Midbrain (tissue), 1 donor: ENCODE measurements around the gene NSFL1C.
A peak's percentile ranks its signal among the peaks of the same experiment; 100 is the strongest.

ENCODE experiments used
- DNase-seq: peaks from one replicate; lab custom pipeline; 2025; lab: John Stamatoyannopoulos, UW

Gene NSFL1C

DNA sequence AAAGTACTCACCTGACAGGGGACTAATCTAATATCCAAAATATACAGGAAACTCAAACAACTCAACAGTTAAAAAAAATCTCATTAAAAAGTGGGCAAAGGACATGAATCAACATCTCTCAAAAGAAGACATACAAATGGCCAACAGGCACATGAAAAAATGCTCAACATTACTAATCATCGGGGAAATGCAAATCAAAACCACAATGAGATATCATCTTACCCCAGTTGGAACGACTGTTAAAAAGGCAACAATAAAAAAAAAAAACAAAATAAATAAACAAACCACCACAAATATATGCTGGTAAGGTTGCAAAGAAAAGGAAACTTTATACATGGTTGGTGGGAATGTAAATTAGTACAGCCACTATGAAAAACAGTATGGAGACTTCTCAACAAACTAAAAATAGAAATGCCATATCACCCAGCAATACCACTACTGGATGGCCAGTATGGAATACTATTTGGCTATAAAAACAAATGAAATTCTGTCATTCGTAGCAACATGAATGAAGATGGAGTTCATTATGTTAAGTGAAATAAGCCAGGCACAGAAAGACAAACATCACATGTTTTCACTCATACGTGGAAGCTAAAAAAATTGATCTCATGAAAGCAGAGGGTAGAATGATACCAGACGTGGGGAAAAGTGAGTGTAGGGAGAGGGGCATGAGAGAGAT lies 17.9 kb upstream of the NSFL1C start:
- DNase-seq, result no peak

DNA sequence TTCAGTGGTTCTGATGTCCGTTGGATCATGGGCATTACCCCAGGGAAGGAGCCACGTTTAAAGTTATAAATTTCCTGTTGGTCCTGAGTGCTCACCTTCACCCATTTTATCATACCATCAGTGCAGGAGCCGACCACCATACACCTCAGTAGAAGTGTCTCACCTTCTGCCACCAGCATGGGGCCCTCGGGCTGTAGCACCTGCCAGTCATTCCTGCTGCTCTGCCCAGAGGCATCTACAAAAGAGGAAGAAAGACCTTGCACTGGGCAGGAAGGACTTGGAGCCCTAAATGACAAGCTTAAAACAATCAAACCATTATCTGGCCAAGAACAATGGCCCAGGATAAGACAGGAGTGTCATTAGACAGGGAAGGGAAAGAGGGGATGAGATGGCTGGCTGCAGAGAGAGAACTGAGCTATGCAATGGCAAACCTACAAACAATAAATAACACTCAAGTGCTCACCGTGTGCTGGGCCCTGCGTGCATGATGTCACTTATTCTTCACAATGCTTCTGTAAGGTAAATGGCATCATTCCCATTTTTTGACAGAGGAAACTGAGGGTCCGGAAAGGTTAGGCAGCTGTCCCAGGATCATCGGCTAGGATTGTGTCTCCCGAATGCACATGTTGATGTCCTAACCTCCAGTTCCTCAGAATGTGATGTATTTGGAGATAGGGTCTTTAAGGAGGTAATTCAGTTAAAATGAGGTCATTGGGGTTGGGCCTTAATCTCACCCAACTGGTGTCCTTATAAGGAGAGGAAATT lies 13.4 kb upstream of the NSFL1C start:
- DNase-seq, result no peak

- no peak for DNase-seq
Measured at GRCh38 chr20:1478566-1478965, 11.9 kb upstream of the NSFL1C start.

DNA sequence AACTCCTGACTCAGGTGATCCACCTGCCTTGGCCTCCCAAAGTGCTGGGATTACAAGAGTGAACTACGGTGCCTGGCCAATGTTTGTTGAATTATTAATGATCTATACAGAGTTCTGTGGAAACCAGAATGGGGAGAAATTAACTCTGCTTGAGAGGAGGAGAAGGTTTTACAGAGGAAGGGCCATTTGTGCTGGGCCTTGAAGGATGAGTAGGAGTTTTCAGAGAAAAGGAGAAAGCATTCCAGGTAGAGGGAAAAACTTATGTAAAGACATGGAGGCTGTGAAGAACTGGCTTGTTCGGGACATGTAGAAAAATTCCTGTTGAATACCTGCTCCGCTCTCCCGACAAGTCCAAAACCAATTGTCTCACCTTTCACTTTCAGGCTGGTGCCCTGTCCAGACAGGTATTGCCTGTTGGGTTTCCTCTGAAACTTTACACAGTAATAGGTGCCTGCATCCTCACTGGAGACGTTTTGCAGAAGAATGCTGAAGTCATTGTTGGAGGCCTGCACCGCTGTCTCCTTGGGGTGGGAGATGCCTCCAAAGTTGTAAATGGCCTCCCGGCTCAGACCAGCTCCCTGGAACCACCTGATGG lies 11.3 kb upstream of the NSFL1C start:
- DNase-seq, result no peak

DNA sequence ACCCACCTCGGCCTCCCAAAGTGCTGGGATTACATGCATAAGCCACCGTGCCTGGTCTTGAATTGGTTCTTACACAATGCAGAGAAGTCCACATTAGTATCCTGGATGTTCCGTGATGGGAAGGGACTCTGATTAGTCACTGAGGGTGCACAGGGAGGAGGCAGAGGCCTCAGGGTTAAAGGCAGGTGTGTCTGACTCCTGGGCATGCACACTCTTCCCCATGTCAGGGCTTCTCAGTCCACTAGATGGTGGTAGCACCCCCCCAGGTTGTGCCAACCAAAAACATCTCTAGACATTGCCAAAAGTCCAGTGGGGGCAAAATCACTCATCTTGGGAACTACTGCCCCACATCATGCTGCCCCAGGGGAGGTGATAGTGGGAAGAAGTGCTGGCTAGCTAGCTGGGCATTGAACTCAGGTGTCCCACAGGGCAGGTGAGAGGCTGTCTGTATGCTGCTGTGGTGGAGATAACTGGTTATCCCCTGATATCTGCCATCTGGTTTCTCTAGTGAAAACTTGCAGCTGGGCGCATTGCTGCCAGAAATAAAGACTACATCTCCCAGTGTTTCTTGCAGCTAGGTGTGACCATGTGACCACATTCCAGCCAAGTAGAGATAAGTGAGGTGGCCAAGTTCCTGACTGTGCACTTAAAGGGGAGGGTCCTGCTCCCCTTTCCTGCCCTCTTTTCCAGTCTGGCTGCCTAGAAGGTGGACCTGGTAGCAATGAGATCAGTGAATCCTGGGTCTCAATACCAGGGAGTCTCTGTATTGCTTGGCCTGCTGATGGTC lies 8.4 kb upstream of the NSFL1C start:
- DNase-seq, result no peak

DNA sequence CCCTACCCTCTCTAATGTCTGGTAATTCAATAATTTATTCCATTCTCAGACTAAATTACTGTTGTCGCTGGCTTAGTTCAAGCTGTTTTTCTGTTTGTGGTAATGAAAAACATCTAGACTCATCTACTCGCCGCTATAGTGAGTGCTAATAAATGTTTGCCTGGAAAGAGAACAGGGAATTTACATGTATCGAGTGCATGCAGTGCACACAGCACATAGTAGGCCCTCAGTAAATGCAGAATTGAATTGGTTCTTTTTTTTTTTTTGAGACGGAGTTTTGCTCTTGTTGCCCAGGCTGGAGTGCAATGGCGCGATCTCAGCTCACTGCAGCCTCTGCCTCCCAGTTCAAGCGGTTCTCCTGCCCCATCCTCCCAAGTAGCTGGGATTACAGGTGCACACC lies 7.7 kb upstream of the NSFL1C start:
- no peak for DNase-seq

DNA sequence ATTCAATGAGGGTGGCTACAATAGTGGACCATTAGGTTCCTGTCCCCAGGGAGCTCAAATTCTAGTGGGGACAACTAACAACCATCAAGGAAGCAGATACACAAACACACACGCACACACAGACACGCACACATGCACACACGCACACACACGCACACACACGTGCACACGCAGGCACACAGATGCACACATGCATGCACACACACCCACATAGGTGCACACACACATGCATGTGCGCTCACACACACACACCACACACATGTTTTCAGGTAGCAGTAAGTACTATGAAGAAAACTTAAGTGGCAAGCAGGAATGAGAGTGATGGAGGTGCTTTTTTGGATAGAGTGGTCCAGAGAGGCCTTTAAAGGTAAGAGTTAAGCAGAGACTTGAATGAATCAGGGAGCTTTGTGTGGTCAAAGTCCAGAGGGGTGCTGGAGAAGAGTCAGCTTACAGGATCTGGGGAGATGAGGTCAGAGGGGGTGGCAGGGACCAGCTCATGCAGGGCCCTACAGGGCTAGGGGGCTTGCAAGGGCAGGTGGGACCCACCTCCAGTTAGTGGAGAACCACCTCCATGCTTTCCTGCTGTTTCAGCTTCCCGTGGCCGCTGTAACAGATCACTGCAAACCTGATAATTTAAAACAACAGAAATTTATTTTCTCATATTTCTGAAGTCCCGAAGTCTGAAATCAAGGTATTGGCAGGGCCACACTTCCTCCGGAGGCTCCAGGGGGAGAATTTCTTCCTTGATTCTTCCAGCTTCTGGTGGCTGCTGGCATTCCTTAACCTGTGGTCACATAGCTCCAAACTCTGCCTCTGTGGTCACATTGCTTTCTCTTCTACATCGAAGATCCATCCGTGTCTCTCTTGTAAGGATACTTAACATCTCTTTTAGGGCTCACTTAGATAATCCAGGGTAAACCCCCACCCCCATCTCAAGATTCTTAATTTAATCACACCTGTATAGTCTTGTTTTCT lies 6.9 kb upstream of the NSFL1C start:
- DNase-seq, result no peak

- peak; percentile 2 for DNase-seq
Measured at GRCh38 chr20:1472556-1473245, 6.1 kb upstream of the NSFL1C start.

- DNase-seq, result no peak
Measured at GRCh38 chr20:1471242-1471641, 4.6 kb upstream of the NSFL1C start.

GRCh38 chr20:1469925-1470571 lies 3.4 kb upstream of the NSFL1C start:
- DNase-seq, result peak; percentile 39

- DNase-seq, result no peak
Measured at GRCh38 chr20:1469306-1469905, 2.8 kb upstream of the NSFL1C start.

GRCh38 chr20:1468117-1468624 lies 1.5 kb upstream of the NSFL1C start:
- no peak for DNase-seq

DNA sequence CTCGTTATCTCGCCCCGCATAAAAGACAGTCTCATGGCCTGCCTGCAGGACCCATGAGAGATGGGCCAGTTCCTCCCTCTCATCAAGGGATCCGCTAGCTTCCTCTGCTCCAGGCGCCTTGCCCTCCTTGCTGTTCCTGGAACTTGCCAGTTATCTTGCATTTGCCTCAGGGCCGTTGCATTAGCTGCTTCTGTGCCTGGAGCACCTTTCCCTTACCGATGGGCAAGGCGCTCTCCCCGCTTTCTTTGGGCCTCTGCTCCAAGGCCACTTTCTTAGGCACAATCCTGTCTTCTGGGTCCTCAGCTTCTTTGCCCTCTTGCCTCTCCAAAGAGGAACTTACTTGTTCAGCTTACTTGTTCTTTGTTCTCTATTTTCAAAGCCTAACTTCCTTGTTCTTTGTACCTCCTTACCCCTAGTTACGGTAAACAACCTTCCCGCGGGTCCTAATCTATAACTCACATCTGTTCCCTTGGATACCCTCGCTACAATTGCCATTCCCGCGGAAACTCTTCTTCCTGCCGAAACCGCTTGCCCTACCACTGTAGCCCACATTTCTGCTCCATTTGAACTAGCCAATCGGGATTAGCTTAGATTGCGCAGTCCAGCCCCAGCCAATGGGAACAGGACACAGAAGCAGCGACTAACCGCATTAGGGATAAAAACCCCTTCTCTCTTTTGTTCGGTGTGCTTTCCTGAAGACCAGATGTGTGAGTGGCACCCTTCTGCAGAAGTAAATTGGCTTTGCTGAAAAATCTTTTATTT lies 887 bp upstream of the NSFL1C start:
- peak; percentile 38 for DNase-seq

- no peak for DNase-seq
Measured at GRCh38 chr20:1467082-1467354, 369 bp upstream of the NSFL1C start.

DNA sequence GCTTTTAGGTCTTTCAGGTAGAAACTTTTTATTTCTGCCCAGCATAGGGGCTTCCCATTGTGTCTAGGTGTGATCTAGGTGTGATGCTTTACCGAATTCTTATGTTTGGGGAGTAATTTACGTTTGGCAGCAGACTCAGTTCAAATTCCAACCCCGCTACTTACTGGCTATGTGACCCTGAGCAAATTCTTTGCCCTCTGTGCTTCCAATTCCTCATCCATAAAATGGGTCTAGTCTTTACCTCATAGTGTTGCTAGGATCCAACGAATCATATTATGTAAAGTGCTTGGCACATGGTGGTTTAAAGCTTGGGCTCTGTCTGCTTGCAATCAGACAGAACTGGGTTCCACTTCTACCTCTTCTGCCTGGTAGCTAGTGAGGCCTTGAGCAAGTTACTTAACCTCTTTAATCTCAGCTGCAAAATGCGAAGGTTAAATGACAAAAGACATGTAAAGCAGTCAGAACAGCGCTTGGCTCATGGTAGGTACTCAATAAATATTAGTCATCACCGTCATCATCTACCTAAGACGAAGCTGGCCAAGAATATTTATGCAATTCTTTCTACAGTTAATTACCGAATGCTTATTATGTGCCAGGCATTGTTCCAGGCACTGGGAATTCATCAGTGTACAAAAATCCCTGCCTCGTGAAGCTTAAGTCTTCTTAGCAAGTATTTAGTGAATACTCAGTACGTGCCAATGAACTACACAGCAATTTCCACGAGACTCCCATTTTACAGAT lies 1.0 kb downstream of the NSFL1C start:
- DNase-seq, result no peak

GRCh38 chr20:1463971-1464570 lies 2.6 kb downstream of the NSFL1C start:
- DNase-seq, result no peak

DNA sequence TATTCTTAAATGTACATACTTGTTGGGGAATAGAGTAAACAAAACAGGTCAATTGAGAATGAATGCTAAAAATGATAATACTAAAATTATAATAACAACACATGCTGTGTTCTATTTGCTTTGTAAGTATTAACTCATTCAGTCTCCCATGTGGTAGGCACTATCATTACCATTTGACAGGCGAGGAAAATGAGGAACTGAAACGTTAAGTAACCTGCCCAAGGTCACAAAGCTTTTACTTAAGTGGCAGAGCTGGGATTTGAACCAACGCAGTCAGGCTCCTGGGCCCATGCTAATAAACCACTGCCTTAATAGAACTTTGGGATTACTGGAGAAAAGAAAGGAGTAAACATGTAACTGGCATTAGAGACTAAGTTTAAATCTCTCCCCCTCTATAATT lies 3.8 kb downstream of the NSFL1C start:
- no peak for DNase-seq

DNA sequence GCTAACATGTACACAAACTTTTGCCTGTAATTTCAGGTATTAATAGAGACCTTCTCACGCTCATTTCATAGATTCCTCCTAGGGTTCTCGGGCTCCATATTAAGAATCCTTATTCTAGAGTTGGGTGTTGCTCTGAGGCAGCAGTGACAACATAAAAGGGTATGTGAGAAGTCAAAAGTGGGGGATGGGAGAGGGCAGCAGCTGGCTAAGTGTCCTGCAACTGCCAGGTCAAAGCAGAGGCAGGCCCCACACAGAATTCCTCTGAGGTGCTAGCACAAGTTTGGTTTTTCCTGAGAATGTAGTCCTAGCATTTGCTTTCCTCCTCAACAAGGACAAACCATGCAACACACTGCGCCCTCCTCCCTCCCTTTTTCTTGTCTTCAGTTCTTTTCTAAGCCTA lies 4.6 kb downstream of the NSFL1C start:
- no peak for DNase-seq
